ENCODE data around the gene ROS1.

The ROS1 gene

DNA sequence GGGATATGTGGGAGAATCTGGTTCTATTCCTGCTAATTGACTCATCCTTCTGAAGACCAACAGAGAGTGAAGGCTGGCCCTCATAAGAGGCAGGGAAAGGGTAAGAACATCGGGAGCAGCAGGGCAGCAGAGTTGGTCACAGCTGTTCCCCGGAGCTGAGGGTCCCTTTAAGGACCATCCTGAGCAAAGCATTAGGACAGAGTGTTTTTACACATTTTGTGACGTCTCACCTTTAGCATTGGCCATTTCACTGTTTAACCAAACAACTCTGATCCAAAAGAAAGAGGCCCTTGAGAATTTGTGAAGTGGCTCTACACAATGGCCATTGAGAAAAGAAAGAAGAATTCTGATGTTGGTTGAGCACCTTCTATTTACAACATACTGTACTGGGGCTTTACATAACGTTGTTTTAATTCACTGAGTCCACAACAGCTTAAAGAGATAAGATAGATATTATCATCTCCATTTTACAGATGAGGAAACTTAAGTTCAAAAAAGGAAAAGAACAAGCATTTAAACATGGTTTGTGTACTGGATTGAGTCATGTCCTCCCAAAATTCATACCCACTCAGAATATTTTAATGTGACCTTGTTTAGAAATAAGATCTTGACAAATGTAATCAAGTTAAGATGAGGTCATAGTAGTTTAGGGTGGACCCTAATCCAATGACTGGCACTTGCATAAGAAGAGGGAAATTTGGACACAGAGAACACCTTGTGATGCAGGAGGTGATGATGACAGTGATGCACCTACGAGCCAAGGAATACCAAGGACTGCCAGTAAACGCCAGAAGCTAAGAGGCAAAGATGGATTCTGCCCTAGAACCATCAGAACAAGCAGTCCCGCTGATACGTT is 98.4 kb downstream of the ROS1 start:
- DNase-seq (ENCODE audit: extremely low spot score, insufficient read length, low read depth) (no peak), FAIRE-seq (no peak)

DNA sequence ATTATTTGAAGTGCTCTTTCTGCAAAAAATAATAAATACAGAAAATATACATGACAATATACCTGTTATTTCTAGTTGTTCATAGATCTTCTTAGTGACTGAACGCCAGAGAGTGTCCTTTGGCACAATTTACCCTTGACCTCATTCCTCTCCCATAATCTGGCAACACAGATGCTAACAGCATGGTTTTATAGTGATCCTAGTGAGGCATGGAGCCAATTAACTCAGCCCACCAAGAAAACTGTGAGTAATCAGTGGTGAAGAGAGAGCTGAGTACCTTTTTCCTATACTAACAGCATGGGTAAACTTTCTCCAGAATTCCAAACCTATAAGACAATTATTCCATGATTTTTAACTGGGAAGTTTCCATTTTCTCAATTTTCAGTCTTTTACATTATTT is 99.3 kb downstream of the ROS1 start:
- FAIRE-seq (no peak), DNase-seq (ENCODE audit: extremely low spot score, insufficient read length, low read depth) (no peak)

DNA sequence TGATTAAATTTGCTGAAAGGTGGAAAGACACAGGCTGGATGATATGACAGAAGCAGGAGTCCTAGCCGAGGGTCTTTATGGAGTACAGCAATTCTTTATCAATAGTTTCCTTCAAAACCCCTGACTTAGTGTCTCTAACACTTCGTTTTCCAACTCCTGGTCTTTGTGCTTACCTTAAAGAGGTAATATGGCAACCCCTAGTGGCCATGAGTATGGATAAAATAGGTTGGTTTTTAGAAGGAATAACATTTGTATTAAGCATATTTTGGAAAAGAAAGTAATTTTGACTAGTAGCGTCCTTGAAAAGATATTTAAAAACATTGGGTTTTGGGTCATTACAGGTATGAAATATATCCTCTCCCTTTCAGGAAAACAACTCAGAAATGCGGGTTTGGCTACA is 108.5 kb downstream of the ROS1 start:
- FAIRE-seq (no peak), DNase-seq (ENCODE audit: extremely low spot score, insufficient read length, low read depth) (no peak)

DNA sequence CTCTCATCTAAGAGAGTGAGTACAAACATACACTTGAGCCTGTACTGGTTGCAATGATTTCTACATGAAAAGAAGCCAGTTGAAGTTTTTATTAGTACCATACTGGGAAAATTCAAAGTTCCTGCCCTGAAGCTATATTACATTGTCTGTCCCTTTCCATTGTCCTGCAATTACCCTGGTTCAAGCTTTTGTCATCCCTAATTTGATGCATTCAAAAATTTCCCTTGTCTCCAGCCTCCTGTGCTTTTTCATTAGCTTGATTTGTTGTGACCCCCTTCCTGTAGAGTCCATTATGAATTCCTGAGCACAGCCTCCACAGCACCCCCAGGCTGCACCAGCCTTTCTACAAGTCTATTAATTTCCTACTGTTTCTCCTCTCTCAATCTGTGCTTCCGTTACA is 114.0 kb downstream of the ROS1 start:
- no peak for DNase-seq (ENCODE audit: extremely low spot score, insufficient read length, low read depth)
- no peak for FAIRE-seq

DNA sequence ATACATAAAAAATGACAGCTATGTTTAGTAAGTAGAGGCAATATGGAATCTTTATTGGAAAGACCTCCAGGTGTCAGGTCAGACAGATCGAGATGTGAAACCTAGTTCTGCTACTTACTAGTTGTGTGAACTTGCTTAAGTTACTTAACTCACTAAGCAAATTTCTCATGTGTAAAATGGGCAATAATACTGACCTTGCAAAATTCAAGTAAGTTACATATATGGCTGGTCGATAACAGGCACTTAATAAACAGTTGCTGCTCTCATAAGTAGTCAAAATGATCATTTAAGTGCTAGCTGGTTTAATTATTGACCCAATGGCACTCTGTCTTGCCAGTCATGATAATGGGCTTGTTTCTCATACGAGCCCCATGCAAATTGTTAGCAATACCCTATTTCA is 114.4 kb downstream of the ROS1 start:
- no peak for FAIRE-seq
- no peak for DNase-seq (ENCODE audit: extremely low spot score, insufficient read length, low read depth)

DNA sequence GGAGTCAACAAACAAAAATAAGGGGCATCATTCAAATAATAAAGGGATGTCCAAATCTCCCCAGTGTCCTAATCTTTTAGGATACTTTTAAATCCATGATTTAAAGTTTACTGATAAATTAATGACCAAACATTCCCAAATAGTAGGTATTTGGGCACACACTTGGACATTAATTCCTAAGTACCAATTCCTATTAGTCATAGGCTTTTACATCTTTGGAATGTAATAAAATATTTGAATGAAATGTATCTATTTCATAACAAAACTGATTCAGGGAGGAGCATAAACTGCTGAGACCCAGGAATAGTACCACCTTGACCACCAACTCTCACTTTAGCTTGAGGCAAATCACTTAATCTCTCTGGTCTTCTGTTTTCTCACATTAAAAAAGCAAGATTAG is 116.1 kb downstream of the ROS1 start:
- FAIRE-seq (no peak), DNase-seq (ENCODE audit: extremely low spot score, insufficient read length, low read depth) (no peak)

DNA sequence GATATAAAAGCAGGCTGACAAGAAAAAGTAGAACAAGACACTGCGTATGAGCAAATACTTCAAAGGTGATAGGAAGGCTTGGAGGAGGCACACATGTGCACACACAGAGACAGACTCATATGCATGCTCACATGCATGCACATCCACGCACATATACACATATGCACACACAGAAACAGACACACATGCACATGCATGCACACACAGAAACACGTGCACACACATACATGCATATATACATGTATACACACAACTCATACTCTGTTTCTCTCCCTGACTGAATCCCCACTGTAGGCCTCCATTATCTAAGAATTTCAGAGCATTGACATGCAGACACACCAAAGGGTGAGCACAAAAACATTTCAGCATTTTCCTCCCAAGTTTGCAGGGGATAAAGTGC is 116.7 kb downstream of the ROS1 start:
- DNase-seq (ENCODE audit: extremely low spot score, insufficient read length, low read depth) (no peak), FAIRE-seq (no peak)

DNA sequence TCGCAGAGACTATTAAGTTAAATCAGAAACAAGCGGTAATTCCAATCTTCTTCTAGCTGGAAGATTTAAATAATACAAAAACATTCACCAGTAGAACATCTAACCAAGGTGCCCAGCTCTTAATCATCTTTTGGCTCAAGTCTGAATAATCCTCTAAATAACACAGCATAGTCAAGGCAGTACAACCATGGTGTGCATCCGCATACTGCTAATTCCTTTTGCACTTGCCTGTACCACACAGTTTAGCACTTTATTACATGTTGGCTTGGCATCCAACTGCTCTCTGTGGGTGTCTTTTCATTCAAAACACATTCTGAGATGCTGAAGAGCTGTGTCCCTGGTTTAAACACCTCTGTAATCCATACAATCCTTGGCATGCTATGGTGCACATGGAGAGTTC is 118.1 kb downstream of the ROS1 start:
- no peak for FAIRE-seq
- DNase-seq (ENCODE audit: extremely low spot score, insufficient read length, low read depth), result no peak

DNA sequence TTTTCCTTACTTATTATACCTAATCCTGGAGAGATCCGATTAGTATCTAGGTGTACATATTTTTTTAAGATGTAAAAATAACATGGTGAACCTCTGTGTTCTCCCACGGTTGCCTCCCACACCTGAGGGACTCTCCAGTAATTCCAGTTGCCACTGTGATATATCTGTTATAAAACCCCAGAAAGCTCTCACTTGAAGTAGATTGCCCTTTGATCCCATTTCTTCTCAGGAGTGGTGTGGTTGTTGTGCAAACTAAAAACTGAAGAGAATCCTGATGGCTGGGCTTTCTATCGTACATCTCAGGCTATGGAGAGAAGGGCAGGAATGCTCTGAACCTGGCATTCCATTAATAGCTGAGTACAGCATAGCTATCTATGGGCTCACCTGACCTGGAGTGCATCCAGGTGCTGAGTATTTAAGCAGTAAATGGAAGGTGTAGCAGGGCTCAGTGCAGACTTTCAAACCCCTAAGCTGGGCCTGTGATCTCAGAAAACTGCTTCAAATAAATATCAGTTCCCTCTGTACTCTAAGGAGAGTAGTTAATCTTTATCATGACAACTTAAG is 119.4 kb downstream of the ROS1 start:
- DNase-seq (ENCODE audit: extremely low spot score, insufficient read length, low read depth) (no peak), FAIRE-seq (no peak)

DNA sequence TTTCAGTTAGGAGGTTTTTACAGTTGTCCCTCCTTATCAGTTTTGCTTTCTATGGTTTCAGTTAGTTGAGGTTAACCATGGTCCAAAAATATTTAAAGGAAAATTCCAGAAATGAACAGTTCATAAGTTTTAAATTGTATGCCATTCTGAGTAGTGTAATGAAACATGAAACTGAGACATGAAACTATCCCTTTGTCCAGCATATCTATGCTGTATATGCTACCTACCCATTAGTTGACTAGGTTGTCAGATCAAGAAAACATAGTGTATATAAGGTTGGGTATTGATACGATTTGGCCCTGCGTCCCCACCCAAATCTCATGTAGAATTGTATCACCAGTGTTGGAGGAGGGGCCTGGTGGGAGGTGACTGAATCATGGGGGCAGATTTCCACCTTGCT is 121.3 kb downstream of the ROS1 start:
- FAIRE-seq, result no peak
- no peak for DNase-seq (ENCODE audit: extremely low spot score, insufficient read length, low read depth)

DNA sequence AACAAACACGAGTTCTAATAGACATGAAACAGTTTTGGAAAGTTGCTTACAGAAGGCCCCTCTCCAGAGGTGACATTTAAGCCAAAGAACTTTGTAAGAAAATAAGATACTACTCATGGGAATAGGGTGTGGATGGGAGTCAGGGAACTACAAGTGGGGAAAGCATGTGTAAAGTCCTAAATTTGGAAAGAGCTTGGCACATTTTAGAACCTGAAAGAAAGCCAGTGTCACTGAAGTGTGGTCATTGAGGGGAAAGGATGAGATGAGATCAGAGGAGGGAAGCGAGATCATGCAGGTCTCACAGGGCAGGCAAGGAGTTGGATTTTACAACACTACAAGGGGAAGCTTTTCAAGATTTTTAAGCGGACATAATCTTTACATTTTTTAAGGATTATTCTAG is 122.4 kb downstream of the ROS1 start:
- DNase-seq (ENCODE audit: extremely low spot score, insufficient read length, low read depth) (no peak), FAIRE-seq (no peak)

DNA sequence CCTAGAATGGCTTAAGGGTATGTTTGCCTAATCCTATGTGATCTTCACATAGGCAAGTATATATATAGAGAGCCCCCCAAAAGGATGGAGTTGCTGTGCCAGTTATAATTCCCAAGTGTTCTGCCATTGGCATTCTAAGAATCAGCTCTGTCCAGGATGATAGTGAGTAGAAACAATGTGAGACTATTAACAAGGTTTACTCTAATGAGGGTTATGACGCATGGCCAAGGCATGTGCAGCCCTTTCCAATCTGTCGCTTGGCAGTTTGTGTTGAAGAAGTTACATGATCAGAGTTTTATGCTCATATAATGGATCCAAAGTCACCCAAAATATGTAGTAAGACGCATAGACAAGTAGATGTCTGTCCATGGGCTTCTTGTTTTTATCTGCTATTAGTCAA is 126.8 kb downstream of the ROS1 start:
- no peak for FAIRE-seq
- DNase-seq (ENCODE audit: extremely low spot score, insufficient read length, low read depth), result no peak

DNA sequence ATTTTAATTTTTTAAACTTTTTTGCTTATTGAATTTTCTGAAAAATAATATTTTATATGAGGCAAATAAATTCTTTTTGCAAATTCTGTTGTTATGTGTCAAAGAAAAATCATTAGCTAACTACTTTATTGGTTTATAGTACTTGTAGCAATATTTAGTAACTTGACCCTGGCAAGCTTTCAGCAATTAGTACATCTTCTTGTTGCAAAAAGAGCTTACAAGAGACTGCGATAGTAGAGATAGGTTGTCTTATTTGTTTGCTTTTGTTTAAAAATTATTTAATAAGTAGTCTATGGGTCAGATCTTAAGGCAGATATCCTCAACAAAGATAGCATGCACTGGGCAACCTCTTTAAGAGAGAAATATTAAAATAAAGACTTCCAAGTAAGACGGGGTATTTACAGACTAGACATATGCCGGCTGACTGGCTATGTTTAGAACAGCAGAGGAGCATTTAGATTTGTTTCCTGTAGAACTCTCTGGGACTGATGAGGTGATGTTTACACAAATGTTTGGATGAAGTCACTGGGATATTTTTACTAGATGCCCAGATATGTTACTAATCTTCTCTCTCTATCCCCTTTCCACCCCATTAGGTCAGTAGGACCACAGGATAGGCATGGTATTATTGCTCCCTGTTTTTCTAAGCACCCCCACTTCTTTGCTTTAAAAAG is 135.4 kb downstream of the ROS1 start:
- FAIRE-seq, result no peak

DNA sequence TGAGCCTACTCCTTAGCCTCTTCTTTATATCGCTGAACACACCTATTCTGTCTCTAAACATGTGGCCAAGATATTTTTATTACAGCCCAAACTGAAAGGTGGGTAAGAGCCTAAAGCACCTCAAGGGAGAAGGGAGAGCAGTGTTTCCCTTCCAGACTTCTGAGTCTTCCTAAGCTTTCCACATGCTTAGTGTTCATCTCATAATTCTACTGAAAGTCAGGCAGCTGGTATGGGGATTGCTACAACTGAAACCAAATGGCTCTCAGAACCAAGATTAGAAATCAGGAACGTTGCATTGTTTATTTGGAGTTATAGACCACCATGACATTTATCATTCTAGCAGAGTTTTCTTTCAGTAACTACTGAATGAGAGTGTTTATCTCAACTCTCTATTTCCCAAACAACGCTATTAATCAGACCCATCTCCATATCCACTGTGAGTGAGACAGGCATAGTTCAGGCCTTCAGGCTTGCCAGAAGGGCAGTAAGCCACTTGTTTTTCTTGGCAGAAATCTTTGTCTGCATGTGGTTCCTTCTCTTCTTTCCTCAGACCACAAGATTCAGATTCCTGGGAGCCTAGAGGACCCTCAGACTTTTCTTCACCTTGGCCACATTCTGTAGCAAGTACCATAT is 137.5 kb downstream of the ROS1 start:
- DNase-seq (ENCODE audit: extremely low spot score, insufficient read length, low read depth) (no peak), FAIRE-seq (no peak)

More for the DNA sequence above, 135.4 kb downstream of the ROS1 start:
- no peak for DNase-seq (ENCODE audit: extremely low spot score, insufficient read length, low read depth)

DNA sequence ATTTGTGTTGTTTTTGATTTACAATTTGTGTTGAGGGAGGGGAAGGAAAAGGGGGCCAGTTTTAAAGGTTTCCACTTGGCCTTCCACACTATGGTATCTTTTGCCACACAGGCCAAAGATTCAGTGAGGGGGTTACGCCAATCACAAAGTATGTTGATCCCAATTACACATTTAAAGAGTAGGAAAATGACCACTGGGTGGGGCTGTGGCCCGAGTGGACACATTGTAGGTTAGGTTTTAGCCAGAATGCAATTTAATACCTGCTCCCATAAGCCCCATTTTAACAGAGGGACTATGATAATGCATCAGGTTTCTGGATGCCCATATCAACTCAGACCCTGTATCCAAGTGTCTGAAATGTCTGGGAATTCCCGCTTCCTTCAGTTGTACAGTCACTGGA is 144.8 kb downstream of the ROS1 start:
- FAIRE-seq (no peak), DNase-seq (ENCODE audit: extremely low spot score, insufficient read length, low read depth) (no peak)

DNA sequence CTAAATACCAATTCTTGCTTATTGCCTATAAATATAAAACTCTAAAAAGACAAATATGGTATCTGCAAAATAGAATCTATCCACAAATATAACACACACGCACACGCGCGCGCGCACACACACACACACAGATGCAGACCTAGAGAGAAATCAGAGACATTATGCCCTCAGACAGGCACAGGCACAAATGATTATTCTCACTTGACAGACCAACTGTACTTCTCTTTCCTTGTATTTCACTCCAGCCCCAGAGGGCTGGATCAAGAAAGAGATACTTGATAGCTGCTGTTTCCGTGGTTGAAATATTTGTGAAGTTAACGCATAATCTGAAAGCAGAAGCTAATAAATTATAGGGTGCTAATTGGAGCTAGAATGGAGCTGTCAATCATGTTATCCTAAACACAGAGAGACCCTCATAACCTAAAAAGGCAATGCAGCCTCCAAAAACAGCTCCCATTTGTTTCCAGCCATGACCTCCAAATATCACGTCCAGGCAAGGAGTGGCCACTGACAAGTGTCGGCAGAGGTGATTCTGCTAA is 148.9 kb downstream of the ROS1 start:
- FAIRE-seq, result no peak

DNA sequence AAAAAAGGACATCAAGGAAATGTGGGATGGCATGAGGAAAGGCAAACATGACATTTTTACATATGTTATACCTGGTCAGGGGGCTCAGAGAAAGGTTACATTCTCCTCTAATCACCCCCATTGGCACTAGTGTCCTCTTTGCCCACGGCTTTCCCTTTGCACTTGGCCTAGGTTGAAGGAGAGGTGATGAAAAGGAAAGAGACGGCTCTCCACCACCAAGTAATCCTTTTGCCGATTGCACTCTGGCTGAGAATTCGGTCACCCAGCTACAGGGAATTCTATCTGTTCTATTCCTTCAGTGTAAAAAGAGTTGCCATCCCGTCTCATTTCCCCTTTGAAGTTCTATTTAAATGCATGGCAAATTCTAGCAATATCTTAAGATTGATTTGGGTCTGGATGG is 150.0 kb downstream of the ROS1 start:
- FAIRE-seq (no peak), DNase-seq (ENCODE audit: extremely low spot score, insufficient read length, low read depth) (no peak)

More for the DNA sequence above, 148.9 kb downstream of the ROS1 start:
- DNase-seq (ENCODE audit: extremely low spot score, insufficient read length, low read depth), result no peak

DNA sequence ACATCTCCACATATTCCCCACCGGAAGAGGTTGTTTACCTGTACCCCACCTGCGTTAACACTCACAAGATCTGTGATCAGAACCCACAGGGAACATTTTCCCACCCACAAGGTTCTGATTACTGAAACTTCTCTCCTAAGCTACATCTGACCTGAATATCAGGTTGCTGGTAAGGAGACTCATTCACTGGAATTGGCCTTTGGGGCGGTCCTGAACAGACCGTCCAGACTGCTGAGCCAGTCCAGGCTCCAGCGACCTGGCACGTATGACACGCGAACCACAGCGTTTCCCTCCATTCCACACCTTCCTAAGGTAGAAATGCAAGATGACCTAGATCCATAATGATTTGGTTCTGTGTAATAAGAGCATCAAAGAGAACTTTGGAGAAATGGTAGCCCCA is 150.5 kb downstream of the ROS1 start:
- FAIRE-seq (no peak), DNase-seq (ENCODE audit: extremely low spot score, insufficient read length, low read depth) (no peak)

DNA sequence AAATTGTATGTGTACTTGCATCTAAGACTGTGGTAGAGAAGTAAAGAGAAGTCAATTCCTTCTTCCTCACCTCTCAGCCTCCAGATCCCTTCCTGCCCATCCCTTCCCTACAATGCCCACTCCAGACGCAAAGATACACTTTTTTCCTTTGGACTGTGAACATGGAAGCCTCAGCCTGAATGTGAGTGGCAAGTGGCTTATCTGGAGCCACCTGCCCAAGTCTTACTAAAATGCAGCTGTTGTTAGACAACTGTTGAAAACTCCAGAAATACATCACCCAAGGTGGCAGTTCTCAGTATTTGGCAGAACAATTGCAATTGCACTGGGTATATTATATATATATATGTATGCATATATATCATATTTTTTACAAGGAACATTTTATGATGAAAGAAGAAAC is 152.9 kb downstream of the ROS1 start:
- DNase-seq (ENCODE audit: extremely low spot score, insufficient read length, low read depth) (no peak), FAIRE-seq (no peak)

DNA sequence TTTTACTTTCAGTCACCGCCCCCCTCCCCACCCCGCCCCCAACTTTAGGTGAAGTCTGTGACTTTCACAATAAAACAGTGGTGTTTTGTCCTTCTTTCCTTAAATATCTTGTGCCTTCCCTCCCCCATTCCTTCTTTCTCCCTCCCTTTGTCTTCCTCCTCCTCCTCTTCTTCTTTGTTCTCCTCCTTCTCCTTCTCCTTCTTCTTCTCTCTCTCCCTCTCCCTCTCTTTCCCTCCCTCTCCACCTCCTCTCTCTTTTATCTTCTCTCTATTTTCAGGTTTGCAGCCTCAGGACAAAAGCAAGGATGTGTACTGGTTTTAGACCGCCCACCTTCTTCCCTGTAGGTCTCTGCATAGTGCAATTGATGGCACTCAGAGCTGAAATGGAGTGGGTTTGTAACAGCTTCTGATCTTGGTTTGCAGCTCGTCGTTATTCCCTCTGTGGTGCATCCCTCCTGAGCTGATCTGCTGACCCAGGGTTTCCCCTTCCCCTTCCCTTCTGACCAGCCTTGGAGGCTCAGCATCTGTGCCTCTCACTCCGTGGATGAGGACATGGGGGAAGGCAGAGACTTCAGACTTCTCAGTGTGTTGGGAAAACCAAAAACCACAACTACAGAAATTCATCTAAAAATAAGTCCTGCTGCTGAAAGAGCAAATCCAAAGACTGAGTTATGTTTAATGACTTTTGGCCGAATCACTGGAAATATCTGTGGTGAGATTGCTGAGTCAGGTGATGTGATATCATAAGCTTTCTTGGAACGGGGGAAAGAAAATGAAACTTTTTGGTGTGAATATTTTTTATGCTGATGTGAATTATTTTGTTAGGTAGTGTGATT is 153.5 kb downstream of the ROS1 start:
- DNase-seq (ENCODE audit: extremely low spot score, insufficient read length, low read depth) (no peak), FAIRE-seq (no peak)
